ENCODE measurements around the gene TMEM144.

TMEM144 gene

GRCh38 chr4:158163941-158164767 lies 46.1 kb upstream of the TMEM144 start:
- H2AK5ac ChIP-seq (ENCODE audit: low read depth, low read length): no peak overlapping the region
- H3K9me3 ChIP-seq (replicated peaks in 1 of 2; ENCODE audit: control insufficient read depth in 2 of 2, insufficient read depth in 1 of 2, low read depth in 1 of 2, low read length in 2 of 2): no peaks in the 10 kb centered on the region
- no peak overlapping the region for H2BK5ac ChIP-seq (ENCODE audit: low read length)
- H3K79me1 ChIP-seq (ENCODE audit: low read depth, low read length): no peaks in the 10 kb centered on the region
- H4K8ac ChIP-seq (ENCODE audit: low read depth, low read length): no peak overlapping the region
- H2BK15ac ChIP-seq (ENCODE audit: low read length): no peak overlapping the region
- no peak overlapping the region for H3K4me2 ChIP-seq (ENCODE audit: insufficient read depth, low read length, poor library complexity, severe bottlenecking)
- no peak overlapping the region for H4K91ac ChIP-seq (ENCODE audit: low read depth, low read length, poor library complexity)
- H3K14ac ChIP-seq (ENCODE audit: low read length): no peak overlapping the region
- no peaks in the 10 kb centered on the region for H3K27me3 ChIP-seq (ENCODE audit: control insufficient read depth in 3 of 3, insufficient read depth in 3 of 3, low read depth in 1 of 3, low read length in 3 of 3)
- no peak overlapping the region for H3K4me3 ChIP-seq (ENCODE audit: low read length in 2 of 2)
- no peak for DNase-seq (ENCODE audit: low spot score)
- H3K27ac ChIP-seq (replicated peaks; ENCODE audit: low read length): no peak overlapping the region
- WGBS, 2 donors (ENCODE audit: extremely low coverage in 2 of 2, insufficient read length in 2 of 2, insufficient replicate concordance in 1 of 2): no CpG with 5 or more reads among the region's 10 CpGs
- no peak overlapping the region for H3K9ac ChIP-seq (ENCODE audit: low read depth, low read length, poor library complexity)
- peaks cover 0 to 4% of the 10 kb centered on the region in 2 donors for H3K4me1 ChIP-seq (ENCODE audit: control insufficient read depth in 2 of 2, insufficient read depth in 1 of 2, low read depth in 1 of 2, low read length in 2 of 2)
- H2AFZ ChIP-seq (ENCODE audit: low read length): peak overlapping the region; percentile 13
- no peak overlapping the region for H3K23ac ChIP-seq (ENCODE audit: low read depth, low read length, poor library complexity)
- no peak overlapping the region for H3K18ac ChIP-seq (ENCODE audit: low read length)
- H3K36me3 ChIP-seq (replicated peaks in 1 of 2; ENCODE audit: control insufficient read depth in 2 of 2, insufficient read depth in 2 of 2, low read length in 2 of 2): no peaks in the 10 kb centered on the region
- no peak overlapping the region for H2BK12ac ChIP-seq (ENCODE audit: low read length)
- H2BK120ac ChIP-seq (ENCODE audit: low read depth, low read length): no peak overlapping the region
- no peak overlapping the region for H3K4ac ChIP-seq (ENCODE audit: low read length)

- Histone ChIP-seq H3K4me3 (ENCODE audit: low read length in 2 of 2) (no peak overlapping the region), H3K4me1 (ENCODE audit: control insufficient read depth in 2 of 2, insufficient read depth in 1 of 2, low read depth in 1 of 2, low read length in 2 of 2) (peaks cover 0 to 4% of the 10 kb centered on the region in 2 donors), H3K27ac (replicated peaks; ENCODE audit: low read length) (no peak overlapping the region), H3K9me3 (replicated peaks in 1 of 2; ENCODE audit: control insufficient read depth in 2 of 2, insufficient read depth in 1 of 2, low read depth in 1 of 2, low read length in 2 of 2) (no peaks in the 10 kb centered on the region), H3K14ac (ENCODE audit: low read length) (no peak overlapping the region), H2BK120ac (ENCODE audit: low read depth, low read length) (no peak overlapping the region), H2BK5ac (ENCODE audit: low read length) (no peak overlapping the region), H2AK5ac (ENCODE audit: low read depth, low read length) (no peak overlapping the region), H3K18ac (ENCODE audit: low read length) (no peak overlapping the region), H2BK15ac (ENCODE audit: low read length) (no peak overlapping the region), H3K4ac (ENCODE audit: low read length) (no peak overlapping the region), H3K9ac (ENCODE audit: low read depth, low read length, poor library complexity) (no peak overlapping the region), H4K8ac (ENCODE audit: low read depth, low read length) (no peak overlapping the region), H3K4me2 (ENCODE audit: insufficient read depth, low read length, poor library complexity, severe bottlenecking) (no peak overlapping the region), H3K79me1 (ENCODE audit: low read depth, low read length) (no peaks in the 10 kb centered on the region), H2BK12ac (ENCODE audit: low read length) (no peak overlapping the region), H2AFZ (ENCODE audit: low read length) (peak overlapping the region; percentile 13), H4K91ac (ENCODE audit: low read depth, low read length, poor library complexity) (no peak overlapping the region), H3K23ac (ENCODE audit: low read depth, low read length, poor library complexity) (no peak overlapping the region), H3K27me3 (ENCODE audit: control insufficient read depth in 3 of 3, insufficient read depth in 3 of 3, low read depth in 1 of 3, low read length in 3 of 3) (no peaks in the 10 kb centered on the region), H3K36me3 (replicated peaks in 1 of 2; ENCODE audit: control insufficient read depth in 2 of 2, insufficient read depth in 2 of 2, low read length in 2 of 2) (no peaks in the 10 kb centered on the region)
- DNase-seq (ENCODE audit: low spot score): no peak
- no CpG with 5 or more reads among the region's 3 CpGs for WGBS, 2 donors (ENCODE audit: extremely low coverage in 2 of 2, insufficient read length in 2 of 2, insufficient replicate concordance in 1 of 2)
Measured at GRCh38 chr4:158164768-158165213, 45.5 kb upstream of the TMEM144 start.

- no peak overlapping the region for H4K91ac ChIP-seq (ENCODE audit: low read depth, low read length, poor library complexity)
- H2BK12ac ChIP-seq (ENCODE audit: low read length): no peak overlapping the region
- H3K4ac ChIP-seq (ENCODE audit: low read length): no peak overlapping the region
- no peak overlapping the region for H2AK5ac ChIP-seq (ENCODE audit: low read depth, low read length)
- no peak overlapping the region for H3K23ac ChIP-seq (ENCODE audit: low read depth, low read length, poor library complexity)
- H2BK120ac ChIP-seq (ENCODE audit: low read depth, low read length): no peak overlapping the region
- no peak overlapping the region for H4K8ac ChIP-seq (ENCODE audit: low read depth, low read length)
- H3K9ac ChIP-seq (ENCODE audit: low read depth, low read length, poor library complexity): no peak overlapping the region
- H2BK15ac ChIP-seq (ENCODE audit: low read length): no peak overlapping the region
- no peaks in the 10 kb centered on the region for H3K79me1 ChIP-seq (ENCODE audit: low read depth, low read length)
- H3K14ac ChIP-seq (ENCODE audit: low read length): no peak overlapping the region
- H2AFZ ChIP-seq (ENCODE audit: low read length): no peak overlapping the region
- H3K4me1 ChIP-seq (ENCODE audit: control insufficient read depth in 2 of 2, insufficient read depth in 1 of 2, low read depth in 1 of 2, low read length in 2 of 2): peaks cover 0 to 4% of the 10 kb centered on the region in 2 donors
- no peak overlapping the region for H3K27ac ChIP-seq (replicated peaks; ENCODE audit: low read length)
- WGBS, 2 donors (ENCODE audit: extremely low coverage in 2 of 2, insufficient read length in 2 of 2, insufficient replicate concordance in 1 of 2): no CpG with 5 or more reads among the region's 2 CpGs
- DNase-seq (ENCODE audit: low spot score): no peak
- H3K4me2 ChIP-seq (ENCODE audit: insufficient read depth, low read length, poor library complexity, severe bottlenecking): no peak overlapping the region
- no peak overlapping the region for H3K18ac ChIP-seq (ENCODE audit: low read length)
- no peaks in the 10 kb centered on the region for H3K9me3 ChIP-seq (replicated peaks in 1 of 2; ENCODE audit: control insufficient read depth in 2 of 2, insufficient read depth in 1 of 2, low read depth in 1 of 2, low read length in 2 of 2)
- H3K36me3 ChIP-seq (replicated peaks in 1 of 2; ENCODE audit: control insufficient read depth in 2 of 2, insufficient read depth in 2 of 2, low read length in 2 of 2): no peaks in the 10 kb centered on the region
- no peak overlapping the region for H2BK5ac ChIP-seq (ENCODE audit: low read length)
- no peaks in the 10 kb centered on the region for H3K27me3 ChIP-seq (ENCODE audit: control insufficient read depth in 3 of 3, insufficient read depth in 3 of 3, low read depth in 1 of 3, low read length in 3 of 3)
- no peak overlapping the region for H3K4me3 ChIP-seq (ENCODE audit: low read length in 2 of 2)
Measured at GRCh38 chr4:158166701-158167100, 43.6 kb upstream of the TMEM144 start.

- Histone ChIP-seq H2BK120ac (ENCODE audit: low read depth, low read length) (no peak overlapping the region), H3K9me3 (replicated peaks in 1 of 2; ENCODE audit: control insufficient read depth in 2 of 2, insufficient read depth in 1 of 2, low read depth in 1 of 2, low read length in 2 of 2) (no peaks in the 10 kb centered on the region), H2AFZ (ENCODE audit: low read length) (no peak overlapping the region), H3K4me1 (ENCODE audit: control insufficient read depth in 2 of 2, insufficient read depth in 1 of 2, low read depth in 1 of 2, low read length in 2 of 2) (peaks cover 0 to 8% of the 10 kb centered on the region in 2 donors), H2AK5ac (ENCODE audit: low read depth, low read length) (no peak overlapping the region), H3K27me3 (ENCODE audit: control insufficient read depth in 3 of 3, insufficient read depth in 3 of 3, low read depth in 1 of 3, low read length in 3 of 3) (no peaks in the 10 kb centered on the region), H2BK15ac (ENCODE audit: low read length) (no peak overlapping the region), H4K8ac (ENCODE audit: low read depth, low read length) (no peak overlapping the region), H3K79me1 (ENCODE audit: low read depth, low read length) (no peaks in the 10 kb centered on the region), H3K14ac (ENCODE audit: low read length) (no peak overlapping the region), H4K91ac (ENCODE audit: low read depth, low read length, poor library complexity) (no peak overlapping the region), H3K27ac (replicated peaks; ENCODE audit: low read length) (no peak overlapping the region), H3K4ac (ENCODE audit: low read length) (no peak overlapping the region), H3K23ac (ENCODE audit: low read depth, low read length, poor library complexity) (no peak overlapping the region), H2BK5ac (ENCODE audit: low read length) (no peak overlapping the region), H3K4me3 (ENCODE audit: low read length in 2 of 2) (no peak overlapping the region), H2BK12ac (ENCODE audit: low read length) (no peak overlapping the region), H3K4me2 (ENCODE audit: insufficient read depth, low read length, poor library complexity, severe bottlenecking) (no peak overlapping the region), H3K9ac (ENCODE audit: low read depth, low read length, poor library complexity) (no peak overlapping the region), H3K18ac (ENCODE audit: low read length) (no peak overlapping the region), H3K36me3 (replicated peaks in 1 of 2; ENCODE audit: control insufficient read depth in 2 of 2, insufficient read depth in 2 of 2, low read length in 2 of 2) (no peaks in the 10 kb centered on the region)
- no peak for DNase-seq (ENCODE audit: low spot score)
- no CpG with 5 or more reads among the region's 5 CpGs for WGBS, 2 donors (ENCODE audit: extremely low coverage in 2 of 2, insufficient read length in 2 of 2, insufficient replicate concordance in 1 of 2)
Measured at GRCh38 chr4:158168606-158169005, 41.7 kb upstream of the TMEM144 start.

All from neuronal stem cell (in vitro differentiated cells).